Hematopoietic multipotent progenitor cell (in vitro differentiated cells): ENCODE results near the gene UGT1A6. TPM values are rescaled to one million over a fixed set of nuclear protein-coding genes. Genes with fewer than 3 reads are reported as not detected.
"Not testable (repeated sequence)": the region's sequence is repeated elsewhere in the genome, so short reads cannot be mapped to it uniquely, and the experiment has no call there.

Experiments used
- DNase-seq, 3 donors: peaks; one replicate each; pipeline ENCODE4 v3.0.0-alpha.2; 2011 to 2015; ENCODE audit warnings: low read depth in 2 of 3, low spot score in 2 of 3
- total RNA-seq: library from RNA; depleted of rRNA; stranded (reverse); fragments of >200 nt; gene quantifications from one replicate; pipeline ENCODE4 v1.2.3, GENCODE V29; 2012

The UGT1A6 gene
- total RNA-seq, 1 donor, result 0.27 TPM

DNA sequence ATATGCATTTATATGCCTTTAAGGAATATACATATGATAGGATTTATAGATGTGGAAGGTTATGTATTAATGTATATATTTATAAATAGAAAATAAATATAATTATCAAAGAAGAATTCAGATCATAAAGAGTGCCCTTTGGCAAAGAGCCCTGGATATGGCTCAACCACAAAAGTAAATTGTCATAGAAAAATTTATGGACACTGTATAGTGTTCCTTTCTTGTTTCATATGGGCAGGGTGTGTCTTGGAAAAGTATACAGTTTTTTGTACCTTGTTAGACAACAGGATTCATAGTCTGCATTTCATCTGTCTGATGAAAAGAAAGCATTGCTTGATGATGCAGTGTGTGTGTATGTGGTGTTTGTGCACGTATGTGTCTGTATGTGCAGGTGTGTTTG lies 8.1 kb upstream of the UGT1A6 start:
- no peak for DNase-seq

- no peak for DNase-seq
These were observed 5.8 kb upstream of the UGT1A6 start for GRCh38 chr2:233686928-233687327.

- no peak for DNase-seq
These were observed 4.3 kb upstream of the UGT1A6 start for GRCh38 chr2:233688341-233688740.

DNA sequence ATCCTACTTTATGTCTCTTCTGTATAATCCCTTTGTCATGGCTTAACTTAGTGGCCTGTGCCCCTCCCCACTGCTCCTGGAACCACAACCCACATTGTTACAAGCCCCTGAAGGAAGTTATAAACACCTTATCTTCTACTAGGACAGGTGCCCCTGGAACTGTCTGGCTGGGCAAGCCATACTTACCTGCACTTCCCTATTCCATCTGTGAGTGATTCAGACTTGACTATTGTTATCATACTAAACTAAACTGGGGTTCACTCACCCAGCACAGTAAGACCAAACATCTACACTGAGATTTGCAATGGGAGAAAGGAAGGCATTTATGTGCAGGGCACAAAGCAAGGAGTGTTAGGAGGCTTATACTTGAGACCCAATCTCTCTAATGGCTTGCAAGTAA lies 3.7 kb upstream of the UGT1A6 start:
- DNase-seq, result peak in 1 of 3 donors; percentile 26

DNA sequence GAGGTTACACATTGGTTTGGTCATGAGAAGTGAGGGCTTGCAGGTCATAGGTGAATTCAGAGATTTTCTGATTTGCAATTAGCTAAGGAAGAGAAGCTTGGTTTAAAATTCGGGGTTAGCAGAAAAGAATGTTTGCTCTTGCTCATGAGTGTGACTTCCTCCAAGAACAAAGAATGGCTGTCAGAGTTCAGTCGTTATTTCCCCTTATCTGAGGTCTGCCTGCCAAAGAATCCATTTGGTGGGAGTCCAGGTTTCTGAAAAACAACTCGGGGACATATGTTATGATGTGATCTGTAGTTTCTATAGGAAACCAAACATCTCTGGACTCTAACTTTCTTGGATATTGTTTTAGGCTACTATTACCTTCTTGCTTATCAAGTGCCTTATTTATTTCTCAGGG lies 3.2 kb upstream of the UGT1A6 start:
- peak in 1 of 3 donors; percentile 42 for DNase-seq

DNA sequence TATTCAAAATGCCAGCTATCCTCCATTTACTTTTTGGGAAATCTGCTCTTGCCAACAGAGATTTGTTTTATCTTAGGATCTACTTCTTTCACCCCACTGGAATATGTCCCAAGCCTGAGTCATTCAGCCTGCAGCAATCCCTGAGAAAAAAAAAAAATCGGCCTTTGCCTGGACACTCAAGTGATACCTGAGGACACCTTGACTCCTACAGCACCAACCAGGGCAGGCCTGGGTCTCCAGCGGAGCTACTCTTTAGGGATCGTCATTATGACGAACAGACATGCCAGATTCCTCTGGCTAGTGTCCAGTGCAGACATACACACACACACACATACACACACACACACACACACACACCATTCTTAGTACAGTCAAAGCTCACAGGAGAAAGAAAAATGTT lies 2.2 kb upstream of the UGT1A6 start:
- no peak for DNase-seq

DNA sequence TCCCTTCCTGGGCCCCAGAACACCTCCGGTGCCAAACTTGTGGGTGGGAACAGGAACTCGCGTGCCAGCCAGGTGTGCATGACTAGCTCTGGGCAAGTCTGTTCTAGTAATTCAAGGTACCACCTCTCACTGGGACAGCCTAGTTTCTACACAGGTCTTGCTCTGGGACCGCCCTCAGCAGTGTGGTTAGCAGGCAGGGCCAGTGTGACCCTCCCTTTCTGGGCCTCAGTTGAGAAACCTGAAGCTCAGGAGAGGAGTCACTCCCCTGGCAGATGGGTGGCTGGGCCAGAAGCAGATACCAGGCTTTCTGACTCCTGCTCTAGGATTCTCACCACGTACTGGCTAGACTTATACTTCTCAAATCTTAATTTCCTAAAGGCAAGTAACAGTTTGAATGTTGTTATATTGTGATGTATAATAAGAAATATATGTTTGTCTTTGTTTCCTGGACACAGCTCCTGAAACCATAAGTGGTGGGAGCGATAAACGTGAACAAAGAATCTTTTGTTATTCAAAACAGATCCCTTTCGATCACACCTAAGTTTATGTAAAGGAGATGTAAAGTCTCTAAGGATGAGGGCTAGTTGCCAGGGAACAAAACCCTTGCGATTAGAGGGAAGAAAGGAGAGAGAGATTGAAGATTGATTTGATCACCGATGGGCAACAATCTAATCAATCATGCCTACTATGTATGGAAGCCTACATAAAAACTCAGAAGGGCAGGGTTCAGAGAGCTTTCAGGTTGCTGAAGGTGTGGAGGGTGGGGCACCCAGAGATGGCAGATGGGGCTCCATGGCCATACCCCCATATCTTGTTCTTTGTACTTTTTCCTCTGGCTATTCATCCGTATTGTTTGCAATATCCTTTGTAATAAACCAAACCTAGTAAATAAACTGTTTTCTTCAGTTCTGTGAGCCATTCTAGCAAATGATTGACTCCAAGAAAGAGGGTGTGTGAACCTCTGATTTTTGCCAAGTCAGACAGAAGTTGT lies 952 bp upstream of the UGT1A6 start:
- DNase-seq, result no peak

- DNase-seq, result no peak
These were observed 1.3 kb downstream of the UGT1A6 start for GRCh38 chr2:233693963-233694362.

GRCh38 chr2:233698740-233699139 lies 6.0 kb downstream of the UGT1A6 start:
- no peak for DNase-seq

- no peak for DNase-seq
These were observed 6.8 kb downstream of the UGT1A6 start for GRCh38 chr2:233699424-233700027.

GRCh38 chr2:233700028-233700635 lies 7.4 kb downstream of the UGT1A6 start:
- peak in 2 of 3 donors; percentile 48 to 84 for DNase-seq

- DNase-seq, result not testable (repeated sequence)
These were observed 8.2 kb downstream of the UGT1A6 start for GRCh38 chr2:233700842-233701241.

DNA sequence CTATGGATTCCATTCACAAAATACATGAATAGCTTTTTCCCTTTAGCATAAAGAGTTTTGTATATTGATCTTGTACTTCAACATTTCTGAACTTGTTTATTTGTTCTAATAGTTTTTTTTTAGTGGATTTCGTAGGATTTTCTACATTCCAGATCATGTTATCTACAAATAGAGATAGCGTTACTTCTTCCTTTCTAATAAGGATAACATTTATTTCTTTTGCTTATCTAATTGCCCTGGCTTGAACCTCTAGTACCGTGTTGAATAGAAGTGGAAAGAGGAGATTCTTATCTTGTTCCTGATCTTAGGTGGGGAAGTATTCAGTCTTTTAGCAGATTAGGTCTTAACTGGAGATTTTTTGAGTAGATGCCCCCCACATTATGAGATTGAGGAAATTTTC lies 9.5 kb downstream of the UGT1A6 start:
- no peak for DNase-seq

- no peak for DNase-seq
These were observed 13.3 kb downstream of the UGT1A6 start for GRCh38 chr2:233705911-233706506.

DNA sequence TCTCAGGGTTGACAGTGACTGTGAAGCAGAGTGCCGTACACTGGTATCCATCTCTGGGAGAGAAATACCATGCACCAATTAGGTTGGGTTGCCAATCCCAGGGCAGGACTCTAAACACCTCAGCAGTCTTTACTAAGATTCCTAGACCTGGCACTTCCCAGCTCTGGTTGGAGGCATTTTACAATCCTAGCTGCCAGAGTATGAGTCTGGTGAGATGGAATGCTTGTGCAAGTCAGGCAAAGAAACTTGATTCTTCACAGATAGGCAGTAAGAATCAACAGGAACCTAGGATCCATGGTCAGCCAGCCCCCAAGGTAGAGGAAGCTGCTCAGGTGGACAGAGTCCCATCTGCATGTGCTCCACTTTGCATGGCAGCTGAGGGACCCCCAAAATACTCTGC lies 14.0 kb downstream of the UGT1A6 start:
- DNase-seq, result no peak

DNA sequence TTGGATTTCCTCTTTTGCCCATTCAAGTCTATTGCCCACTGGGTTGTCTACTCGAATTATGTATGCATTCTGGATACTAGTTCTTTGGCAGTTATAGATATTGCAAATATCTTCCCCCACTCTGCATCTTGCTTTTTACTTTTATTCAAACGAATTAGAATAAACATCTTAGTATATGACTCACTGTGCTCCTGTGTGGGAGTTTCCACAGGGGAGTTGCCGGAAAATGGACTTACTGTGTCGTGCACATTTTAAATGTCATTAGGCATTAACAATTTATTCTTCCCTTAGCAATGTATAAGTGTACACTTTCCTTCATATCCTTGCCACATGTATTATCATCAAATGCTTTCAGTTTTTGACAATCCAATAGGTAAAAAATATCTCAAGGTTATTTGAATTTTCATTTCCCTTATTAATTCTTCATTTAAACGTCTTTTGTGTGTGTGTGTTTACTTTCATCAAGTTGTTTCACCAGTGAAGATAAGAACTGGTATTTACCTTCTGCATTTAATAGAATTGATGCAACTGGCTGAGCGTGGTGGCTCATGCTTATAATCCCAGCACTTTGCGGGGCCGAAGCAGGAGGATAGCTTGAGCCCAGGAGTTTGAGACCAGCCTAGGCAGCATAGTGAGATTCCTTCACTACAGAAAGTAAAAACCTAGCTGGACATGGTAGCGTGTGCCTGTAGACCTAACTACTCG lies 15.4 kb downstream of the UGT1A6 start:
- no peak for DNase-seq

GRCh38 chr2:233708942-233709341 lies 16.3 kb downstream of the UGT1A6 start:
- no peak for DNase-seq

DNA sequence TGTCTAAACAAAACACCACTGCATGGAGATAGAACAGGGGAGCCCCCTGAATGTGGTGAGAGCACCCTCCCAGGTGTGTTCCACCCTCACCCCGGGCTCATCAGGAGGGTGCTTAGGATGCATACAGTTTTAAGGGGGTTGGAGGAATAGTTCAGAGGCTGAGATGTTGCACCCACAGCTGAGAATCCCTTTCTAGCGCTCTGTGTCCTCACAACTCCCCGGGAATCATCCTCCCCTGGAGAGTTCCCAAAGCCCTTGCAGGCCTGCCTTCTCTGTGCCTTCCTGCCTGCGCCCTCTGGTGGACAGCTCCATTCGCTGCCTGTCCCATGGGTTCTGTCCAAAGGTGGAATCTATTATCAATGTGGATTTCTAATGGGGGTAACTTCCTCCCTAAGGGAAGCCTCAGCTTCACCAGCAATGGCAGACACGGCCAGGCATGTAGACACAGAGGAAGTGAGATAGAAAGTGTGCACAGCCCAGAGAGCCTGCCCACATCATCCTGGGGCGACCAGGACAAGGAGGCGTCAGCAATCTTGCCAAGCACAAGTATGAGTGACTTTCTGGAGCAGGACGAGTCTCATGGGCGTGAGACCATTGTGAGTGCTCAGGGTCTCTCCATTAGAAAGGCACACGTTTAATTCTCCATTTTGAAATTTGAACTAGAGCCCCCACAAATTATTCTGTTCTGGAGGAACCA lies 18.8 kb downstream of the UGT1A6 start:
- peak; percentile 17 to 73 (median 51) for DNase-seq

DNA sequence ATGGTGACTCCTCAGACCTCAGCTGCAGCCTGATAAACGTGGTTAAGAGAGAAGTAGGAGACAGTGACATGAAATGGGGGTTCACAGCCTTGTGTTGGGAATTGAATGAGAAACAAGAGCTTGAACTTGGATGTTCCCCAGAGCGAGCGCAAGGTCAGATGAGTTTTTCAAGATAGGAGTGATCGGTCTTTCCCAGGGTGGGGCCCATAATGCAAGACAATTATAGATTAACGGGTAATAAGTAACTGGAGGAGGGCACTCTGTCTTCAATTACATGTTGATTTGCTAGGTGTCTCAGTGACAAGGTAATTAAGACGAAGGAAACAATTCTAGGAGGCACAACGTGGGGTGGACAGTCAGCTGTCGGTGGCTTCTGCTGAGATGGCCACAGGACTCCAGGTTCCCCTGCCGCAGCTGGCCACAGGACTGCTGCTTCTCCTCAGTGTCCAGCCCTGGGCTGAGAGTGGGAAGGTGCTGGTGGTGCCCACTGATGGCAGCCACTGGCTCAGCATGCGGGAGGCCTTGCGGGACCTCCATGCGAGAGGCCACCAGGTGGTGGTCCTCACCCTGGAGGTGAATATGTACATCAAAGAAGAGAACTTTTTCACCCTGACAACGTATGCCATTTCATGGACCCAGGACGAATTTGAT lies 20.0 kb downstream of the UGT1A6 start, which contains the start of gene UGT1A5:
Gene UGT1A5 (plus strand): TSS at position 297 of the 651 bp plus-strand sequence. CDS start 85 bp downstream, at position 382.
- no peak for DNase-seq
